ENCODE results near the gene BRF1. TPM values are rescaled to one million over a fixed set of nuclear protein-coding genes. Genes with fewer than 3 reads are reported as not detected.
A peak's percentile ranks its signal among the peaks of the same experiment; 100 is the strongest.

The BRF1 gene, protein sequence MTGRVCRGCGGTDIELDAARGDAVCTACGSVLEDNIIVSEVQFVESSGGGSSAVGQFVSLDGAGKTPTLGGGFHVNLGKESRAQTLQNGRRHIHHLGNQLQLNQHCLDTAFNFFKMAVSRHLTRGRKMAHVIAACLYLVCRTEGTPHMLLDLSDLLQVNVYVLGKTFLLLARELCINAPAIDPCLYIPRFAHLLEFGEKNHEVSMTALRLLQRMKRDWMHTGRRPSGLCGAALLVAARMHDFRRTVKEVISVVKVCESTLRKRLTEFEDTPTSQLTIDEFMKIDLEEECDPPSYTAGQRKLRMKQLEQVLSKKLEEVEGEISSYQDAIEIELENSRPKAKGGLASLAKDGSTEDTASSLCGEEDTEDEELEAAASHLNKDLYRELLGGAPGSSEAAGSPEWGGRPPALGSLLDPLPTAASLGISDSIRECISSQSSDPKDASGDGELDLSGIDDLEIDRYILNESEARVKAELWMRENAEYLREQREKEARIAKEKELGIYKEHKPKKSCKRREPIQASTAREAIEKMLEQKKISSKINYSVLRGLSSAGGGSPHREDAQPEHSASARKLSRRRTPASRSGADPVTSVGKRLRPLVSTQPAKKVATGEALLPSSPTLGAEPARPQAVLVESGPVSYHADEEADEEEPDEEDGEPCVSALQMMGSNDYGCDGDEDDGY
- total RNA-seq (26.5 and 33.4 TPM in 2 replicates), polyA plus RNA-seq (7.4 and 8.4 TPM in 2 replicates), polyA minus RNA-seq (ENCODE audit: low replicate concordance) (29.3 and 37.6 TPM in 2 replicates)
- polyA plus RNA-seq (2012) = 17.0 and 17.3 TPM in 2 replicates

DNA sequence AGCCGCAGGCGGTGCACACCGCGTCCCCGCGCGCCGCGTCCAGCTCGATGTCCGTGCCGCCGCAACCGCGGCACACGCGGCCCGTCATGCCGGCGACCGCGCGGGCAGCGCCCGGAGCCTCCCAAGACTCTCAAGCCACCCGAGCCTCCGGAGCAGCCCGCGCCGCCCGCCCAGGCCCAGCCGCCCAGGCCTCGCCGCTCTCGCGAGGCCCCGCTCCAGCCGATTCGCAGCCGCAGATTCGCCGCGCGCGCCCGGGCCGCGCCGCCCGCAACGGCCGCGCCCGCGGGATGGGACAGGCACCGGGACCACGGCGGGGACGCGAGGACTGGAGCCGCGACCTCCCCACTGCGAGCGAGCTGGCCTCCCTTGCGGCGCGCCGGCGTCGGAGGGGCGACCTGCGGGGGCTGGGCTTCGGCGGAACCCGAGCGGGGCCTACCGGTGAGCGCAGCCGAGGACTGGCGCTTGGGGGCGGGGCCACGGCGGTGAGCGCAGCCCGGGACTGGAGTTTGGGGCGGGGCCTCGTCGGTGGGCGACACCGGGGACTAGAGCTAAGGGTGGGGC lies at the start of gene BRF1:
Gene BRF1 (minus strand): TSS at position 460 of the 561 bp plus-strand sequence. CDS start 372 bp downstream, at position 88.
- Histone ChIP-seq H3K27me3 (ENCODE audit: control insufficient read depth, insufficient read depth, low read length) (no peaks in the 10 kb centered on the region), H2AFZ (ENCODE audit: low read length) (peak within 1 kb of the TSS; percentile 94)

GRCh38 chr14:105349992-105350391 lies 49.2 kb upstream of the BRF1 start:
- Histone ChIP-seq H4K20me1 (ENCODE audit: control insufficient read depth, extremely low read depth, insufficient read depth, low read length) (no peaks in the 10 kb centered on the region), H3K79me2 (ENCODE audit: control insufficient read depth, insufficient read depth, low read length) (no peaks in the 10 kb centered on the region), H3K4me2 (ENCODE audit: extremely low read depth, insufficient read depth, low read length) (no peak overlapping the region), H3K4me3 (replicated peaks in 1 of 4; ENCODE audit: control extremely low read depth in 1 of 4, insufficient read depth in 1 of 4, low read depth in 3 of 4, low read length in 4 of 4) (no peak overlapping the region), H3K27ac (ENCODE audit: insufficient read depth, low read length) (no peak overlapping the region), H3K4me1 (ENCODE audit: control insufficient read depth, extremely low read depth, insufficient read depth, low read length) (no peaks in the 10 kb centered on the region), H2AFZ (ENCODE audit: low read length) (no peak overlapping the region), H3K36me3 (ENCODE audit: control insufficient read depth, insufficient read depth, low read length) (no peaks in the 10 kb centered on the region), H3K27me3 (ENCODE audit: control insufficient read depth, insufficient read depth, low read length) (no peaks in the 10 kb centered on the region), H3K9ac (ENCODE audit: insufficient read depth, low read length) (no peak overlapping the region), H3K9me3 (ENCODE audit: control insufficient read depth, insufficient read depth, low read depth, low read length) (no peaks in the 10 kb centered on the region)
- no peak for TF ChIP-seq EZH2 (IDR thresholded peaks at IDR 0.05; ENCODE audit: low read length, missing control alignments)
- no peak for TF ChIP-seq CTCF (conservative IDR thresholded peaks at IDR 0.05 in 1 of 2, IDR thresholded peaks at IDR 0.05 in 1 of 2; ENCODE audit: low read depth in 1 of 2, low read length in 2 of 2)
- DNase-seq (ENCODE audit: low read depth in 2 of 2) = no peak

More for the DNA sequence above, at the start of gene BRF1:
- peak within 1 kb of the TSS; percentile 94 for H3K4me2 ChIP-seq (ENCODE audit: extremely low read depth, insufficient read depth, low read length)
- peak within 1 kb of the TSS; percentile 96 for H3K9ac ChIP-seq (ENCODE audit: insufficient read depth, low read length)
- peaks cover 15% of the 10 kb centered on the region for H3K79me2 ChIP-seq (ENCODE audit: control insufficient read depth, insufficient read depth, low read length)
- H3K4me3 ChIP-seq (replicated peaks in 1 of 4; ENCODE audit: control extremely low read depth in 1 of 4, insufficient read depth in 1 of 4, low read depth in 3 of 4, low read length in 4 of 4) = peak within 1 kb of the TSS; percentile 70 to 87 (median 86)
- peak within 1 kb of the TSS; percentile 88 for H3K27ac ChIP-seq (ENCODE audit: insufficient read depth, low read length)
- TF ChIP-seq EZH2 (IDR thresholded peaks at IDR 0.05; ENCODE audit: low read length, missing control alignments) (no peak), CTCF (conservative IDR thresholded peaks at IDR 0.05 in 1 of 2, IDR thresholded peaks at IDR 0.05 in 1 of 2; ENCODE audit: low read depth in 1 of 2, low read length in 2 of 2) (no peak)
- no peaks in the 10 kb centered on the region for H3K36me3 ChIP-seq (ENCODE audit: control insufficient read depth, insufficient read depth, low read length)
- no peaks in the 10 kb centered on the region for H3K9me3 ChIP-seq (ENCODE audit: control insufficient read depth, insufficient read depth, low read depth, low read length)
- DNase-seq (ENCODE audit: low read depth in 2 of 2) = peak; percentile 88 to 91
- no peaks in the 10 kb centered on the region for H4K20me1 ChIP-seq (ENCODE audit: control insufficient read depth, extremely low read depth, insufficient read depth, low read length)
- peaks cover 2% of the 10 kb centered on the region for H3K4me1 ChIP-seq (ENCODE audit: control insufficient read depth, extremely low read depth, insufficient read depth, low read length)

All from fibroblast of lung (primary cell).